ENCODE data around the gene IPP. TPM values are rescaled to one million over a fixed set of nuclear protein-coding genes. Genes with fewer than 3 reads are reported as not detected.
"Not testable (repeated sequence)": the region's sequence is repeated elsewhere in the genome, so short reads cannot be mapped to it uniquely, and the experiment has no call there.

Gene IPP
- polyA plus RNA-seq, 1 donor: 18.8 TPM

- DNase-seq: not testable (repeated sequence)
Observed at GRCh38 chr1:45739641-45740156, 10.8 kb downstream of the IPP start.

GRCh38 chr1:45739137-45739536 is 11.3 kb downstream of the IPP start:
- DNase-seq: no peak

- DNase-seq: no peak
Observed at GRCh38 chr1:45730780-45731319, 19.6 kb downstream of the IPP start.

- no peak for DNase-seq
Observed at GRCh38 chr1:45730075-45730779, 20.2 kb downstream of the IPP start.

- not testable (repeated sequence) for DNase-seq
Observed at GRCh38 chr1:45726007-45726406, 24.4 kb downstream of the IPP start.

- DNase-seq: no peak
Observed at GRCh38 chr1:45723248-45723930, 27.1 kb downstream of the IPP start.

- DNase-seq: no peak
Observed at GRCh38 chr1:45722809-45723208, 27.6 kb downstream of the IPP start.

GRCh38 chr1:45721207-45721606 is 29.2 kb downstream of the IPP start:
- no peak for DNase-seq

GRCh38 chr1:45718289-45718688 is 32.2 kb downstream of the IPP start:
- DNase-seq: no peak

- not testable (repeated sequence) for DNase-seq
Observed at GRCh38 chr1:45717386-45717785, 33.1 kb downstream of the IPP start.

GRCh38 chr1:45716700-45717099 is 33.8 kb downstream of the IPP start:
- DNase-seq: no peak

GRCh38 chr1:45713711-45714110 is 36.7 kb downstream of the IPP start:
- DNase-seq: no peak

- no peak for DNase-seq
Observed at GRCh38 chr1:45704637-45705036, 45.8 kb downstream of the IPP start.

- no peak for DNase-seq
Observed at GRCh38 chr1:45694823-45695222, 55.6 kb downstream of the IPP start.

GRCh38 chr1:45693811-45694210 is 56.6 kb downstream of the IPP start:
- DNase-seq: not testable (repeated sequence)

GRCh38 chr1:45687754-45688740 is 62.4 kb downstream of the IPP start, which contains the start of gene TMEM69:
TMEM69 (plus strand) TSS chr1:45688181; CDS start chr1:45691069, 2,888 bp downstream.
- DNase-seq: peak; percentile 90

GRCh38 chr1:45687014-45687753 is 63.3 kb downstream of the IPP start:
- DNase-seq: peak; percentile 99

- DNase-seq: peak; percentile 98
Observed at GRCh38 chr1:45686288-45687013, 64.0 kb downstream of the IPP start, which contains the start of gene GPBP1L1. GPBP1L1 (minus strand) TSS chr1:45686533; CDS start chr1:45659087, 27,446 bp downstream.

- DNase-seq: peak; percentile 67
Observed at GRCh38 chr1:45686015-45686287, 64.5 kb downstream of the IPP start.

GRCh38 chr1:45685308-45686014 is 65.0 kb downstream of the IPP start:
- DNase-seq: peak; percentile 0

All from hindlimb muscle (tissue), 1 donor.